SK-N-MC (cell line): ENCODE results near the gene CLIC5.

Experiments used
- DNase-seq: peaks from one replicate; pipeline ENCODE4 v3.0.0-alpha.2; 2011; ENCODE audit warnings: low read depth, low spot score
- H3K27ac ChIP-seq: fragments of 200-600 bp; sonication (generic); 2 replicates; pipeline ENCODE4 v1.5.1; 2016; ENCODE audit warnings: mixed run types
- H3K36me3 ChIP-seq: fragments of 200-600 bp; sonication (generic); 2 replicates; pipeline ENCODE4 v1.6.1; 2017; ENCODE audit warnings: antibody characterized with exemption, low read length, mixed read lengths; ENCODE audit not compliant: insufficient read depth
- H3K4me3 ChIP-seq: fragments of 200-600 bp; sonication (generic); 2 replicates; pipeline ENCODE4 v1.5.1; 2016
- H3K9ac ChIP-seq: fragments of 200-600 bp; sonication (generic); 2 replicates; pipeline ENCODE4 v1.8.0; 2017; ENCODE audit warnings: mixed run types, mixed read lengths; ENCODE audit not compliant: insufficient read length
- H3K9me3 ChIP-seq: fragments of 200-600 bp; sonication (generic); 2 replicates; pipeline ENCODE4 v1.6.1; 2017; ENCODE audit warnings: low read depth, mild to moderate bottlenecking, antibody characterized with exemption, low read length, moderate library complexity, mixed read lengths
- EZH2 ChIP-seq: fragments of 200-600 bp; sonication (generic); IDR thresholded peaks from one replicate; pipeline ENCODE4 v1.6.1; 2017; ENCODE audit warnings: antibody characterized with exemption
- FOXP2 ChIP-seq: optimal IDR thresholded peaks from 2 replicates; pipeline ENCODE3; 2011; ENCODE audit warnings: mild to moderate bottlenecking, moderate library complexity; ENCODE audit not compliant: insufficient read depth; ENCODE audit errors: extremely low read length, control extremely low read depth
- POLR2AphosphoS5 ChIP-seq: IDR thresholded peaks from 2 replicates; pipeline ENCODE4 v1.6.1; 2012; ENCODE audit warnings: mild to moderate bottlenecking, low read depth, low read length, borderline replicate concordance

Gene CLIC5

GRCh38 chr6:45851034-45851400 is 164.6 kb downstream of the CLIC5 start:
- H3K27ac ChIP-seq: no peak overlapping the region
- no peaks in the 10 kb centered on the region for H3K36me3 ChIP-seq
- no peaks in the 10 kb centered on the region for H3K9me3 ChIP-seq
- no peak for TF ChIP-seq FOXP2
- no peak for TF ChIP-seq POLR2AphosphoS5
- no peak for TF ChIP-seq EZH2
- H3K9ac ChIP-seq: no peak overlapping the region
- H3K4me3 ChIP-seq: no peak overlapping the region
- DNase-seq: no peak

GRCh38 chr6:45850378-45851033 is 165.2 kb downstream of the CLIC5 start:
- TF ChIP-seq FOXP2 (no peak), EZH2 (no peak), POLR2AphosphoS5 (no peak)
- no peak overlapping the region for H3K4me3 ChIP-seq
- H3K36me3 ChIP-seq: no peaks in the 10 kb centered on the region
- no peak overlapping the region for H3K9ac ChIP-seq
- no peak overlapping the region for H3K27ac ChIP-seq
- no peaks in the 10 kb centered on the region for H3K9me3 ChIP-seq
- DNase-seq: no peak

GRCh38 chr6:45845567-45845966 is 170.1 kb downstream of the CLIC5 start:
- H3K9me3 ChIP-seq: no peaks in the 10 kb centered on the region
- TF ChIP-seq FOXP2: no peak
- TF ChIP-seq EZH2: no peak
- TF ChIP-seq POLR2AphosphoS5: no peak
- peak; percentile 39 for DNase-seq
- no peaks in the 10 kb centered on the region for H3K36me3 ChIP-seq
- H3K4me3 ChIP-seq: peak overlapping the region; percentile 42; the same call in 1 of the 2 replicates
- H3K9ac ChIP-seq: peak overlapping the region; percentile 35
- peak overlapping the region; percentile 93 for H3K27ac ChIP-seq

- no peak overlapping the region for H3K9ac ChIP-seq
- TF ChIP-seq FOXP2 (no peak), POLR2AphosphoS5 (no peak), EZH2 (no peak)
- DNase-seq: no peak
- H3K36me3 ChIP-seq: no peaks in the 10 kb centered on the region
- peak overlapping the region; percentile 93 for H3K27ac ChIP-seq
- H3K9me3 ChIP-seq: no peaks in the 10 kb centered on the region
- no peak overlapping the region for H3K4me3 ChIP-seq
These were observed 170.7 kb downstream of the CLIC5 start for GRCh38 chr6:45844986-45845385.

- Histone ChIP-seq H3K4me3 (no peak overlapping the region), H3K27ac (no peak overlapping the region; the same call in 1 of the 2 replicates), H3K36me3 (no peaks in the 10 kb centered on the region), H3K9ac (no peak overlapping the region), H3K9me3 (no peaks in the 10 kb centered on the region)
- DNase-seq: no peak
- TF ChIP-seq FOXP2 (no peak), POLR2AphosphoS5 (no peak), EZH2 (no peak)
These were observed 171.7 kb downstream of the CLIC5 start for GRCh38 chr6:45843848-45844521.

GRCh38 chr6:45841062-45841461 is 174.6 kb downstream of the CLIC5 start:
- TF ChIP-seq POLR2AphosphoS5 (no peak), FOXP2 (no peak), EZH2 (no peak)
- no peak for DNase-seq
- H3K9me3 ChIP-seq: no peaks in the 10 kb centered on the region

GRCh38 chr6:45838996-45839395 is 176.7 kb downstream of the CLIC5 start:
- DNase-seq: no peak
- Histone ChIP-seq H3K9me3 (no peaks in the 10 kb centered on the region), H3K9ac (no peak overlapping the region), H3K4me3 (no peak overlapping the region), H3K27ac (no peak overlapping the region), H3K36me3 (no peaks in the 10 kb centered on the region)
- TF ChIP-seq POLR2AphosphoS5: no peak

More at GRCh38 chr6:45841062-45841461, 174.6 kb downstream of the CLIC5 start:
- Histone ChIP-seq H3K9ac (no peak overlapping the region), H3K4me3 (no peak overlapping the region), H3K27ac (no peak overlapping the region), H3K36me3 (no peaks in the 10 kb centered on the region)

- Histone ChIP-seq H3K27ac (no peak overlapping the region), H3K9ac (no peak overlapping the region), H3K4me3 (no peak overlapping the region), H3K9me3 (no peaks in the 10 kb centered on the region), H3K36me3 (no peaks in the 10 kb centered on the region)
- no peak for DNase-seq
- no peak for TF ChIP-seq FOXP2
- no peak for TF ChIP-seq POLR2AphosphoS5
- no peak for TF ChIP-seq EZH2
These were observed 177.2 kb downstream of the CLIC5 start for GRCh38 chr6:45838451-45838850.
